Activated CD4-positive, alpha-beta T cell treated with anti-CD3 and anti-CD28 coated beads, Interleukin-2, Interleukin-6, amounts not matched to agents 100 ng/mL and 50 ng/mL, durations not matched to agents 16 hours and 8 hours (primary cell): ENCODE measurements around the gene TMED3.

Experiments
- DNase-seq: peaks from one replicate; pipeline ENCODE4 v3.0.0-alpha.2; 2020

TMED3 gene

GRCh38 chr15:79310985-79311900 lies at the start of gene TMED3:
Gene TMED3 (plus strand): TSS chr15:79311112. CDS start chr15:79311250, 138 bp downstream.
- DNase-seq, result peak; percentile 92

DNA sequence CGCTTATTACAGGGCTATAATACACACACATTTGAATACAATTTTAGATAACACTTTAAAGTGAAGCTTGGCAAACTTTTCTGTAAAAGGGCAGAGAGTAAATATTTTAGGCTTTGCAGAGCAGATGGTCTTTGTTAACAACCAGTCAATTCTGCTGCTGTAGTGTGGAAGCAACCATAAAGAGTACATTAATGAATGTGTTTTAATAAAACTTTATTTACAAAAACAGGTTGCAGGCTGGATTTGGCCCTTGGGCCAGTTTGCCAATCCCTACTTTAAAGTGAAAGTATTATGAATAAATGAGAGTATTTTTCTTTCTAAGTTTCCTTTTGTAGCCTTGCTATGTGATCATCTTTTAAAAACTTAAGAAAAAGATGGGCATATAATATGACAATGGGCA lies 49.1 kb upstream of the TMED3 start:
- DNase-seq, result no peak

DNA sequence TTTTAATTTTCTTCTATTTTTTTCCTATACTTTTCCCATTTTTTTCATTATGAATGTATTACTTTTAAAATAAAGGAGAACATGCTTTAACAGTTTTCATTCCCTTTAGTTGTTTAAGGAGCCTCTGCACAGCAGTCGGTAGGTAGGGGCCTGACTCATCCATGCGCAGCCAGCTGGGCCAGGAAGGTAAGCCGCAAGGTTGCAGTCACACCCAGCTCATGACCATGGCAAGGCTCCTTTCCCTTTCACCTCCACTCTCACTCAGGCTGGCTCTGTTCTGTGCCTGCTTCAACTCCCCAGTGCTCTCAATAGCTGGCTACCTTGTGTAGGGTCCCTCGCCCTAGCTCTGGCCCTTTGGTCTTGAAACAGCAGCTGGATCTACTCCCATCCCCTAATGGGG lies 45.7 kb upstream of the TMED3 start:
- no peak for DNase-seq

- DNase-seq, result no peak
Measured at GRCh38 chr15:79265987-79266579, 44.8 kb upstream of the TMED3 start.

DNA sequence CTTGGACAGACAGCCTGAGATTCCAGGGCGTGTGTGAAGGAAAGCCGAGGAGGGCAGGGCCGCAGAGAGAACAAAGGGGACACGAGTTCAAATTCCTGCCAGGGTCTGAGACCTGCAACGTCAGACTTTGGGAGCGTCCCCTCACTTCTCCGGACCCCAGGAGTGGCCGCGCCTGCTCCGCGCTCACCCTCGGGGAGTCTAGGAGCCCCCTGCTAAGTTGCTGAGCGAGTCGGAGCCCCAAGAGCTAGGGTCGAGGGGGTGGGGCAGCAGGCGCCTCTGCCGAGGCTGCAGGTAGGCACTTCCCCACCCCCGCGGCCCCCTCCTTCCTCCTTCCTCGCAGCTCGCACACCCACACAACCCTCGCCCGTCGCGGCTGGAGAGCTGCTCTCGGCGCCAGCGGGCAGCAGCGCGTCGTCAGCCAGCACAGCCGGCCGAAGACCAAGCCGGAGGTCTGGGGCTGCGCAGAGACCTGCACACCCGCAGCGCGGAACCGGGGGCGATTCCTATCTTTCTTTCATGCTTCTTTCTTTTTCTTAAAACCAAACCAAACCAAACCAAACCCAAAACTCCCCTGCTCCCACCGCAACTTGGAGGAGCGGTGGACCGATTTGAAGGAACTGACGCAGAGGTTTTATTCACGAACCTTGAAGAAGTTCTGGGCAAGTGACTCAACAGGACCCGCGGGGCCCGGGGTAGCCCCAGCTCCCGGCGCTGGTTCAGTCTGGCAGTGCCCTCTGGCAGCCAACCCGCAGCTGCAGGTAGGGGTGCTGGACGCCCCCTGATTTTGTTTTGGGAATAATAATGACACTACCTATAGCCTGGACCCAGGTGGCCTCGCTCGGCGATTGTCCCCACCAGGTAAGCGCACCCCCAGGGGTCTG lies 28.3 kb upstream of the TMED3 start, which contains the start of gene ANKRD34C:
ANKRD34C (plus strand) TSS at position 352 of the 881 bp plus-strand sequence. CDS start 10,563 bp downstream, outside the sequence.
- DNase-seq, result no peak

DNA sequence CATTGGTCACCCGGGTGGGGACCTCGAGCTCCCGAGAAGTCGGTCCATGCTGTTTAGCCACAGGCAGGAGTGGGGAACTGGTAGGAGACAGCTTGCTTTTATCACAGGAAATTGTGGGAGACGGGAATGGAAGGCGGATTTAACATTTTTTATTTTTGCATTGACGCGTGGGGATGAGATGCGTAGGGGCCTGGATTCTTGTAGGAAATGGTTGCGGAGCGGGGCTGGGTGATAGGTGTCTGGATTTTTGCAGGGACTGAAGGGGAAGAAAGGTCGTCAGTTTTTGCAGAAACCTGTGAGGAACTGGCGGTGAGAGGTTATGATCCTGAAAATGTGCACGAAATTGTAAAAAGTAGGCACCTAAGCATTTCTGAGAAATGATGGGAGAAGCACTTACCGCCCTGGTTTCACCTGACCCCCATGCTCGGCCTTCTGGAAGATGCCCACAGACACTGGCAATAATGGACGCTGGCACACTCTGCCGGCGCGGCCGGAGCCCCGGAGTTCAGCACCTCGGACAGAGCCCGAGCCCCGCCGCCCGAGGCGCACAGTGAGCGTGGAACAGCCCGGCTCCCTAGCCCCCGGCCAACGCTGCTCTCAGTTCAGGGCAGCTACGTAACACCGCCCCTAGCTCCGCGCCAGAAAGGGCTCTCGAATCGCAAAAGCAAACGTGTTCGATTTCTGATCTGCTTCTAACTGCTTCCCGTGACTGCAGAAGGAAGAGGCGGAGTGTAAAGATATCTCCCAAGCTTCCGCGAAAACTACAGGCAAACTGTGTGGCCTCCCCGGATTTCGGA lies 27.5 kb upstream of the TMED3 start:
- peak; percentile 44 for DNase-seq

DNA sequence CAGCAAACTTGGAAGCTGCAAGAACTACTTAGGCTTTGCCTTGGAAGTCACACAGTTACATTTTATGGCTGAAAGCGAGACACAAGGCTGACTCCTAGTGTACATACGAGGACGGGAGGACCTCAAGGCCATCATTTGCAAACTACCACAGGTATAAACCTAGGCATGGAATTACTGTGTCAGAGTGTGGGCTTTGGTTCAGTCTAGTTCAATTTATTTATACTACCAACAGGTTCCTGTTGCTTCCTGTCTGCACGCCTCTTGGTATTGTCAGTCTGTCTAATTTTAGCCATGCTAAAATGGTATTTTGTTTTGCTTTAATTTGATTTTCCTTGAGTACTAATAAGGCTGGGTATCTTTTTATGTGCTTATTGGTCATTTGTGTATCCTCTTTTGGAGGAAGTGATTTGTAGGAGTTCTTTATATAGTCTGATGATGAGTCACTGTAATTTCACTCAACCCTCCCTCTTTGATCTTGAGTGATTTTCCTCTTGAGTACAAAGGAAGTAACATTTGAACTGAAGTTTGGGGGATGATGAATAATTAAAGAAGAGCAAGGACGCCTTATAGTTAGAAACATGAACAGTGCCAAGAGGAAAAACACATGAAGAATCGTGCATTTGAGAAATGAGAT lies 20.2 kb upstream of the TMED3 start:
- no peak for DNase-seq

DNA sequence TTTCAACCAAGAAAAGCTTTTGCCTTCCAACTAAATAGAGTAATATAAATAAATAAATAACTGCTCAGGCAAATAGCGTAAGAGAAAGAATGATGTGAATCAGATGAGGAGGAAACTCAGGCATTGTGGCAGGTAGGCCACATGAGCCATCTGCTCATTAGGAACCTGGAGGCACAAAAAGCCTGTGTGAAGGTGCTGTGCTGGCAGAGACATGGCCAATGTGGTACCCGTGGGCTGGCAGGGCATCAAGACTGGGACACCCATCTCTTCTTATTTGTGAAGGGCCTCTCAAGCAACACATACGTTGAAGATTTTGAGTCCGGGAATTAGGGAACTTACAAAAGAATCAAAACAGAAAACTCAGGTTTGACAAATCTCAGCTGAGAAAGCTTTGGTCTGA lies 18.9 kb upstream of the TMED3 start:
- no peak for DNase-seq

DNA sequence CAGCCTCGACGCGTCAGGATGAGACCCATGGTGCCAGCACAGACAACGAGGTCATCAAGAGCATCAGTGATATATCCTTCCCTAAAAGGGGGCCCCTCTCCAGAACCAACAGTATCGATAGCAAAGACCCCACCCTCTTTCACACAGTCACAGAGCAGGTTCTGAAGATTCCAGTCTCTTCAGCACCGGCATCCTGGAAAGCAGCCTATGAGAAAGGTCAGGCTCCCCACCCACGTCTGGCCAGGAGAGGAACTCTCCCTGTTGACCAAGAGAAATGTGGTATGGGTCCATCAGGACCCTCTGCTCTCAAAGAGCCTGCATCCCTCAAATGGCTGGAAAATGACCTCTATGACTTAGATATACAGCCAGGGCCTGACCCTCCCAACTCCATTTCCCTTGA lies 16.8 kb upstream of the TMED3 start:
- no peak for DNase-seq

DNA sequence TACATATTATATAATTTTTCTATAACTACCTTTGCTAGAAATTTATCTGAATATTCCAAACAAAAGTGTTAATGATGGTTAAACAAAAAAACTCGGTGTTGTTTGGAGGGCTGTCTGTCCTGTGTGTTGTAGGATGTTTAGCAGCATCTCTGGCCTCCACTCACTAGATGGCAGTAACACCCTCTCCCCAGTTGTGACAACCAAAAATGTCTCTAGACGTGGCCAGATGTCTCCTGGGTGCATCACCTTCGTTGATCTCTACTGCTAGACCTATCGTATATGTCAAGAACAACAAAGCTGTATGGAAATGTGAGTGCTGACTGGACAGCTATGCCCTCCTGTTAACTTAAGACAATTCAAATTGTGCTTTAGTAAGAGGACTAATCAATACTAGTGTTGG lies 14.3 kb upstream of the TMED3 start:
- peak; percentile 26 for DNase-seq

- DNase-seq, result no peak
Measured at GRCh38 chr15:79299126-79299840, 11.6 kb upstream of the TMED3 start.

DNA sequence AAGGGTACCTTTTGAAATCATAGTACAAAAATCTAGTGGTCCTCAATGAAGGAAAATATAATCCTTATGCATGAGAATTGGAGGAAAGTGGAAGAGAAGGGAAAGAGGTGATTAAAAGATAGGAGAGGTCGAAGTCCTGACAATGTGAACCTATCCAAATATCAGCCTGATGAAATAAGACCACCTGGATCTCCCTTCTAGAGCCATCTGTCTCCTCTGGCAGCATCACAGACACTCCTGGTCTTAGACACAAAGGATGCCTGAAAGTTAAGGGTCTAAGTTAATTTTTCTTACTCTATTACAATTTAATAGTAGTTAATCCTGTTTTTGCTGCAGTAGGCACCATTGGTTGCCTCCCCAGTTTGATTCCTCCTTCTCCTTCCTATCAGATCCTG lies 11.1 kb upstream of the TMED3 start:
- no peak for DNase-seq

- DNase-seq, result peak; percentile 6
Measured at GRCh38 chr15:79307251-79307650, 3.7 kb upstream of the TMED3 start.

DNA sequence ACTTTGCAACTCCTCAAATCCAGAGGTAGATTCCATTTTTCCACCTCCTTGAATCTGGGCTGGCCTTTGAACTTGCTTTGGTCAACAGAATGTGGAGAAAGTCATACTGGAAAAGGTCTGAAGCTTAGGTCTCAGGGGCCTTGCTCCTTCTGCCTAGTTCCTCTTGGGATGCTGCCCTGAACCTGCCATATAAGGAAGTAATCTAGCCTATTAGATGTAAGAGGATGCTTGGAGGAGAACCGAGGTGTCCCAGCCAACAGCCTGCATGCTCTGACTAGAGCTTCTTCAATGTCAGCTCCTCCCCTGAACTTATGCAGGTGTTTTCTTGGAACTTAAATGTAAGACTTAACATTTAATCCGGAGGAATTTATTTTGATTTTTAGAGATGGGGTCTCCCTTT lies 2.0 kb upstream of the TMED3 start:
- DNase-seq, result no peak

DNA sequence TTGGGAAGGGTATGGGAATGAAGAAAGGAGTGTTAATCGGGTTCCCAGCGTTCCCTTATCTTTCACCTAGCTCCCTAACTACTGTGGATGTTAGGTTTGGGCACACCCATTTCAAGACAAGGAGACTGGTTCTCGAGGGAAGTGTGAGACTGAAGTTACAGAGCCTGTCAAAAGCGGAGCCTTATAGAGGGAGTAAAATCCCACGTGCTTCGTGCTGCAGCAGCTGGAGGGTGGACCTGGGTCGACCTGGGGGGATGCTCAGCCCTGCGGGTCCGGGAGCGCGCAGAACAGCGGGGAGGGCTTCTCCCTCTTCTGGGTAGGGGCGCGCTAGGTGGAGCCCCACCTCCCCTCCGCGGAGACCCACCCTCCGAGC lies 314 bp upstream of the TMED3 start:
- DNase-seq, result no peak

DNA sequence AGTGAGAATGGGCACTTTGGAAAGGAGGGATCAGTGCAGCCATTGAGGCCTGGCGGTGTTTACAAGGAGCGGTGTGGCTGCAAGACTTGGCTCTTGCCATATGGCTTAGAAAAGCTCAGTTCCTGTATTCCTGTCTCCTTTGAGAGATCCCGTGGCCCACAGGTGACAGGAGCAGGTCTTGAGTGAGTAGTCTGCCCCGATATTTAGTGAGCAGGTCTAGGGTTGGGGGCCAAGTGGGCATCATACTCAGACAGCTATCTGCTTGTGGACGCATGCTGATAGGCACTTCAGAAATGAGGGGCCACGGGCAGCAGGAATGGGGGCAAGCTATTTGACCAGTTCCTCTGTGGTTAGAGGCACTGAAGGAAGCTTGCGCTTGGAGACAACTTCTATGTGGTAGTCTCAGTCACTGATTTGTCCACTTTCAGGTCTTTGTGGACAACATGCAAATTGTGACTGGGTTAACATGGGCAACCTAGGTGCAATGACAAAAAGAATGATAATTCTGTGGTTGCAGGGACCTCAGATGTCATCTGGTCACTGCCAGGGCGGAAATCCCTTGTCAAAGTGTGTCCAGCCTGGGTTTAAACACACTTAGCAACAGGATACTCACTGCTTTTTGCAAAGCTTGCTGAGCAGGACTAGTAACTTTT lies 1.1 kb downstream of the TMED3 start:
- DNase-seq, result peak; percentile 8

DNA sequence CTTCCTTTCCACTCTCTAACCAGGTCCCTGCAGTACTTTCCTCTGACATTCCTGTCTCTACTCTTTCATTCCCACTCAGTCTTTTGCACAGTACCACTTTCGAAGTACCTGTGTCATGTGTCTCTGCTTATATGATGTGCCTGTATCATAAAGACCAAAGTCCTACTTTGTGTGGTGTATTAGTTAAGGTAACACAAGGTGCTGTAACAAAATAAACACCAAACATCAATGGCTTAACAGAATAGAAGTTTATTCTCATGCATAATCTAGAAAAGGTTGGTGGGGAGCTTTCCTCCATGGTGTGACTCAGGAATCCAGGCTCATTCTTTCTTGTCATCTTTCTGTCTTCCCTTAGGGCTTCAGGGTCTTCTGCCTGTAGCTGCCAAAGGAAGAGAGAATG lies 3.3 kb downstream of the TMED3 start:
- no peak for DNase-seq

DNA sequence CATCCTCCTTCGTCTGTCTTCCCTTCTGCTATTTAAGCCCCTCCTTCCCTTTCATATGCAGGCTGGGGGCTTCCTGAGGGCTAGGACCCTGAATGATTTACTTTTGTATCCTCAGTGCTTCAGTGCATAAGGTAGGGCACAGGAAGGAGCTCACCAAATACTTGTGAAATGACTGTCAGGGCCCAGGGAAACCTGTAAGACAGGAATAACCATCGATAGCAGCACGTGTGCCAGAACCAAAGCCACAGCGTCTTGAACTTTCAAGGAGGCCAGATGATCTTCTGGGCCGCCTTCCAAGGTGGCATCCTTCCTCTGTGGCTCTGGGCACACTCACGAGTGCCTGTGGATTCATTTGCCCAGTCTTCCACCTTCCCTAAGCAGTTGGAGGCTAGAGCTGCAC lies 3.9 kb downstream of the TMED3 start:
- no peak for DNase-seq

GRCh38 chr15:79315623-79316328 lies 4.9 kb downstream of the TMED3 start:
- DNase-seq, result no peak

DNA sequence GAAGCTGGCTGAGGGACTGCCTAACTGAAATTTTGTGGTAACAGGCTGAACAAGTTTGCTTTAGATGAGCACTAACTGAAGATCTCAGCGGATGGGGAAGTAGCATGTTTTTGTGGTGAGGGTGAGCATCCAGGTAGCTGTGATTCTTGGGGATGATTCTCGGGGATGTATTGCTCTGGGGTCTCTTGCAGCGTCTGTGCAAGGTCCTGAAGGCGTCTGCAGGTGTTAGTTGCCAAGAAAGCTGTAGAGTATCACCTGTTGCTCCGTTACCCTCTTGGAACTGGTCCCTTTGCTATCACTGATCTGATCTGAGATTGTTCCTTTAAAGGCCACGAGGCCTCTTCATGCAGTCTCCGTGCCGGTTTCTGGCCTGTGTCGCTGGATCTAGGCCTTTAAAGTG lies 6.0 kb downstream of the TMED3 start:
- no peak for DNase-seq
